NCI-H524 treated with DMSO at 0.1 percent for 48 hours (cell line): Measurements from ENCODE around the gene SPRED1.

Experiments
- DNase-seq: peaks from one replicate; lab custom pipeline; 2025; lab: John Stamatoyannopoulos, UW

SPRED1 gene

GRCh38 chr15:38281031-38281430 lies 28.4 kb downstream of the SPRED1 start:
- DNase-seq, result no peak

- DNase-seq, result no peak
Observed at GRCh38 chr15:38283010-38283409, 30.4 kb downstream of the SPRED1 start.

GRCh38 chr15:38285456-38285855 lies 32.8 kb downstream of the SPRED1 start:
- no peak for DNase-seq

GRCh38 chr15:38294126-38294525 lies 41.5 kb downstream of the SPRED1 start:
- DNase-seq, result no peak

GRCh38 chr15:38297623-38298388 lies 45.2 kb downstream of the SPRED1 start:
- DNase-seq, result no peak

GRCh38 chr15:38299216-38299615 lies 46.6 kb downstream of the SPRED1 start:
- no peak for DNase-seq

- no peak for DNase-seq
Observed at GRCh38 chr15:38300395-38300794, 47.8 kb downstream of the SPRED1 start.

- no peak for DNase-seq
Observed at GRCh38 chr15:38304481-38304880, 51.8 kb downstream of the SPRED1 start.

GRCh38 chr15:38307251-38307650 lies 54.6 kb downstream of the SPRED1 start:
- DNase-seq, result no peak

- no peak for DNase-seq
Observed at GRCh38 chr15:38307861-38308641, 55.4 kb downstream of the SPRED1 start.

- DNase-seq, result no peak
Observed at GRCh38 chr15:38308797-38309196, 56.2 kb downstream of the SPRED1 start.

- no peak for DNase-seq
Observed at GRCh38 chr15:38312190-38312589, 59.6 kb downstream of the SPRED1 start.

- no peak for DNase-seq
Observed at GRCh38 chr15:38316311-38316710, 63.7 kb downstream of the SPRED1 start.

GRCh38 chr15:38320181-38320580 lies 67.5 kb downstream of the SPRED1 start:
- no peak for DNase-seq

- DNase-seq, result no peak
Observed at GRCh38 chr15:38320866-38321265, 68.2 kb downstream of the SPRED1 start.

- DNase-seq, result no peak
Observed at GRCh38 chr15:38323895-38324294, 71.3 kb downstream of the SPRED1 start.

GRCh38 chr15:38324939-38325647 lies 72.5 kb downstream of the SPRED1 start:
- no peak for DNase-seq

- no peak for DNase-seq
Observed at GRCh38 chr15:38325648-38325990, 73.0 kb downstream of the SPRED1 start.

- DNase-seq, result no peak
Observed at GRCh38 chr15:38332711-38333110, 80.1 kb downstream of the SPRED1 start.

- DNase-seq, result no peak
Observed at GRCh38 chr15:38335116-38335515, 82.5 kb downstream of the SPRED1 start.

GRCh38 chr15:38344351-38344750 lies 91.7 kb downstream of the SPRED1 start:
- DNase-seq, result no peak

- DNase-seq, result no peak
Observed at GRCh38 chr15:38349251-38349650, 96.6 kb downstream of the SPRED1 start.

- DNase-seq, result no peak
Observed at GRCh38 chr15:38351466-38351865, 98.8 kb downstream of the SPRED1 start.
